ENCODE measurements around the gene LRIG2. TPM values are rescaled to one million over a fixed set of nuclear protein-coding genes. Genes with fewer than 3 reads are reported as not detected.
"Not testable (repeated sequence)": the region's sequence is repeated elsewhere in the genome, so short reads cannot be mapped to it uniquely, and the experiment has no call there.

Gene LRIG2, protein sequence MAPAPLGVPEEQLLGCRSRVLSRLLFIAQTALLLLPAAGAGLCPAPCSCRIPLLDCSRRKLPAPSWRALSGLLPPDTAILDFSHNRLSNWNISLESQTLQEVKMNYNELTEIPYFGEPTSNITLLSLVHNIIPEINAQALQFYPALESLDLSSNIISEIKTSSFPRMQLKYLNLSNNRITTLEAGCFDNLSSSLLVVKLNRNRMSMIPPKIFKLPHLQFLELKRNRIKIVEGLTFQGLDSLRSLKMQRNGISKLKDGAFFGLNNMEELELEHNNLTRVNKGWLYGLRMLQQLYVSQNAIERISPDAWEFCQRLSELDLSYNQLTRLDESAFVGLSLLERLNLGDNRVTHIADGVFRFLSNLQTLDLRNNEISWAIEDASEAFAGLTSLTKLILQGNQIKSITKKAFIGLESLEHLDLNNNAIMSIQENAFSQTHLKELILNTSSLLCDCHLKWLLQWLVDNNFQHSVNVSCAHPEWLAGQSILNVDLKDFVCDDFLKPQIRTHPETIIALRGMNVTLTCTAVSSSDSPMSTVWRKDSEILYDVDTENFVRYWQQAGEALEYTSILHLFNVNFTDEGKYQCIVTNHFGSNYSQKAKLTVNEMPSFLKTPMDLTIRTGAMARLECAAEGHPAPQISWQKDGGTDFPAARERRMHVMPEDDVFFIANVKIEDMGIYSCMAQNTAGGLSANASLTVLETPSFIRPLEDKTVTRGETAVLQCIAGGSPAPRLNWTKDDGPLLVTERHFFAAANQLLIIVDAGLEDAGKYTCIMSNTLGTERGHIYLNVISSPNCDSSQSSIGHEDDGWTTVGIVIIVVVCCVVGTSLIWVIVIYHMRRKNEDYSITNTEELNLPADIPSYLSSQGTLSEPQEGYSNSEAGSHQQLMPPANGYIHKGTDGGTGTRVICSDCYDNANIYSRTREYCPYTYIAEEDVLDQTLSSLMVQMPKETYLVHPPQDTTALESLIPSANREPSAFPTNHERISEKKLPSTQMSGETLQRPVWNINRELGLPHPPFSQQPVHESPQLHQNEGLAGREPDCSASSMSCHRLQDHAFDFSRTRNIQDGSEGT
- polyA plus RNA-seq (ENCODE audit: insufficient read length): 12.6 TPM

DNA sequence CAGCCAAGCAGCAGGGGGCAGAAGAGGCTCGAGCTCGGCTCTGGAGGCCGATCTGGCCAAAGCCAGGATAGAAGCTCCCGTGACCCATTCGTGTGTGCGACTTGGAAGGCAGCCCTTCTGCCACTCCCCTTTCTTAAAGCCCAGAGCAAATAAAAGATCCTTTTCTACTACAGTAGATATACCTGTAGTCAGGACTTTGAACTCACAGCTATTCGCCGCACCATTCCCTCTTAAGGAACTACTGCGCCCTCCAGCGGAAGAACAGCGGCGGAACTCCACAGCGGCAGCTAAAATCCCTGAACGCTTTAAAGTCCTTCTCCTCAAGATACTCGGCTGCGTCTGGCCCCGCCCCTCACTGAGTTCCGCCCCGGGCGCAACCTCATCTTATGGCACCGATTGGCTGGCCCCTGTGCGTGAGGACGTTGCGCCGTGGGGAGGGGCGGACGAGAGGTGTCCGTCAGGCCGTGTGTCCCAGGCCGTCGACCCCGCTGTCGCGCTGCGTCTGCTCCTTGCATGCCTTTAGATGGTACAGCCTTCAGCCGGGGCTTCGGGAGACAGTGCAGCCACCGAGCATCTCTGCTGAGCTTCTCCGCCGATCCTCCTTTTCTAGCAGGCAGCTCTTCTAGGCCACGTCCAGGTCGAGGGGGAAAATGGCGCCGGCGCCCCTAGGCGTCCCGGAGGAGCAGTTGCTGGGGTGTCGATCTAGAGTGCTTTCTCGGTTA is at the start of gene LRIG2:
TSS of gene LRIG2 (plus strand) at position 442 of the 722 bp plus-strand sequence. CDS start at position 651, 209 bp downstream.
- DNase-seq (ENCODE audit: low read depth): peak; percentile 91

- not testable (repeated sequence) for DNase-seq (ENCODE audit: low read depth)
These were observed 49.7 kb upstream of the LRIG2 start for GRCh38 chr1:113023316-113023715.

DNA sequence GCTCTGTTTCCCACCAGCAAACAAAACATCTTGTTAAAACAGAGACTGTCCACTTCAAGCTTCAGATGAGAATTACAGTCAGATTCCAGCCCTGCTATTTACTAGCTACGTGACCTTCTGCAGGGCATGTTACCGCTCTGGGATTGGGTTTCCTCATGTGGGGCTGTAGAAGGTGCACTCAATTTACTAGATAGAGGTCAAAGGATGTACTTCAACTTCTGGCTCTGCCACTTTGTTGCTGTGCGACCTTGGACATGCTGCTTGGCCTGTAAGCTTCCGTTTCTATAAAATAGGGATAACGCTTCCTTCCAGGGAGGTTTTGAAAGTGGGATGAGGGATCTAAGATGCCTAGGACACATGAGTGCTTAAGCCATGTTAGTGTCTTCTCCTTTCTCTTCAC is 46.0 kb upstream of the LRIG2 start:
- no peak for DNase-seq (ENCODE audit: low read depth)

DNA sequence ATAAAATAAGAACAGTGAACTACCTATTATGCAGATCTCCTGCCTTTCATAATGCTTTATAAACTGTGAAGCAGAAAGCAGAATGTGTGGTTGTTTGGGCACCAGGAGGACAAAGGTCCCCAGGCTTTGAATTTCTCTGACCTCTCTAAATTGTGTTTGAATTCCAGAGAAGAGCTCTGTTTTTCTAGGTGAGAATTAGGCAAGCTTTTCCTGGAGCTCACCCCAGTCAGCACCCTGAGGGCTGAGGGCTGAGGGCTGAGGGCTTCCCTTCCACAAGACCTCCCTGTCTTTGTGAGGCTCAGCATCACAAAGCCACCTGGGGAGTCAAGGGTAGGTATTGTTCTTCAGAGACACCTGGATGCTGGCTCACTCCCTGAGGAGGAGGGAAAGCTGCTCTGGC is 45.5 kb upstream of the LRIG2 start:
- no peak for DNase-seq (ENCODE audit: low read depth)

GRCh38 chr1:113029822-113030221 is 43.2 kb upstream of the LRIG2 start:
- DNase-seq (ENCODE audit: low read depth): no peak

- no peak for DNase-seq (ENCODE audit: low read depth)
These were observed 41.6 kb upstream of the LRIG2 start for GRCh38 chr1:113031171-113031933.

DNA sequence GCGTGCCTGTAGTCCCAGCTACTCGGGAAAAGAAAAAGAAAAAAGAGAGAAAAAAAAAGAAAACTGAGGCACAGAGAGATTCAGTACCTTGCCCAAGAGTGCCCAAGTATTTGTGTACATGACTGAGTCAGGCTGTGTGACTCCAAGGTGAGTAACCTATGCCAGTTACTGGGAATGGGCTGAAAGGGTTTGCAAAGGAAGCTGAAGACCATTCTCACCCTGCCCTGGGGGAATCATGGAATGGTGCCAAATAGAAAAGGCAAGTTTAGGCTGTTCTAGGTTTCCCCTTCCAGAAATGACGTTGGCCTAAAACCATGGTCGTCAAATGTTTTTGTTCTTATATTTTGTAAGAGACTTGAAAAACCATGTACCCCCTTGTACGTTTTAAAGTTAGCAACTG is 37.9 kb upstream of the LRIG2 start:
- DNase-seq (ENCODE audit: low read depth): no peak

GRCh38 chr1:113036639-113037321 is 36.2 kb upstream of the LRIG2 start:
- DNase-seq (ENCODE audit: low read depth): no peak

DNA sequence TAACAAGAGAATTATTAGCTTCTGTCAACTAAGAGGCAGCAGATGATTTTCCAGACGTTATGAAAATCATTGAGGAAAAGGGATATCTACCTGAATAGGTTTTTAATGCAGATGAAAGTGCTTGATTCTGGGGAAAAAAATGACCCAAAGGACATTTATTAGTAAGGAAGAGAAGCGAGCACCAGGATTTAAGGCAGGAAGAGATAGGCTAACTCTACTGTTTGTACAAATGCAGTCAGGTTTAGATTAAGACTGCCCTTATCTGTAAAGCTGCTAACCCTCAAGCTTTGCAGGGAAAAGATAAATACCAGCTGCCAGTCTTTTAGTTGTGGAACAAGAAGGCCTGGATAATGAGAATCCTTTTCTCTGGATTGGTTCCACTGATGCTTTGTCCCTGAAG is 33.0 kb upstream of the LRIG2 start:
- no peak for DNase-seq (ENCODE audit: low read depth)

DNA sequence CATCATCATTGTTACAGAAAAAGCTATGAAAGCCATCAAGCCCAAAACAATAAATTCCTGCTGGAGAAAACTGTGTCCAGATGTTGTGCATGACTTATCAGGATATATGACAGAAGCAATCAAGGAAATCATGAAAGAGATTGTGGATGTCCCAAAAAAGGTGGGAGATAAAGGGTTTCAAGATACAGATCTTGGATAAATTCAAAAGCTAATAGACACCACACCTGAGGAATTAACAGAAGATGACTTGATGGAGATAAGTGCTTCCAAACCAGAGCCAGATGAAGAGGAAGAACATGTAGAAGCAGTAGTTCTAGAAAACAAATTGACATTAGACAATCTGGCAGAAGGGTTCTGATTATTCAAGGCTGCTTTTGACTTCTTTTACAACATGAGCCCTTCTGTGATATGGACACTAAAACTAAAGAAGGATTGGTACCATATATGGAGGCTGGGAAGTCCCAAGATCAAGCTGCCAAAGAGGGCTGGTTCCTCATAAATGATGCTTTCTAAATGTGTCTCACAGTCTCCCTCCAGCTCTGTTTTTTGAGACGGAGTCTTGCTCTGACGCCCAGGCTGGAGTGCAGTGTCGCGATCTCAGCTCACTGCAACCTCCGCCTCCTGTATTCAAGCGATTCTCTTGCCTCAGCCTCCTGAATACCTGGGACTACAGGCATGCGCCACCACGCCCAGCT is 32.1 kb upstream of the LRIG2 start:
- DNase-seq (ENCODE audit: low read depth): no peak

- no peak for DNase-seq (ENCODE audit: low read depth)
These were observed 31.3 kb upstream of the LRIG2 start for GRCh38 chr1:113041569-113042284.

- DNase-seq (ENCODE audit: low read depth): peak; percentile 52
These were observed 30.5 kb upstream of the LRIG2 start for GRCh38 chr1:113042285-113043143.

GRCh38 chr1:113043144-113043488 is 29.9 kb upstream of the LRIG2 start:
- DNase-seq (ENCODE audit: low read depth): not testable (repeated sequence)

DNA sequence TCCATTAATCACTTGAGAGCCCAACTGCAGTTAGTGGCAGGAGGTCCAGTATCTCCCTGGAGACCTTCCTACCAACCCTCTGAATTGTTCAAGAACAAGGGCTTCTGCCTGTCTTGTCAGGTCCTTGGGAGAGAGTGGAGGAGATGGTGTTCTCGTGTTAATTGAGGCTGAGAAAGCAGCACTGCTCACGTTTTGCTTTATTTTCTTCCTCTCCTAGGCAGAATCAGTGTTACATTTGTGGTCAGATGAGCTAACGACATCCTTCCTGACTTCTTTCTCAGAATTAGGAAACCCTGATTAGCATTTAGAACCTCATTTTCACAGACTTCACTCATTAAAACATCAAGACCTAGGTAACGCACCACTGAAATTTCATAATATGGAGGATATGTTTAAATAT is 26.4 kb upstream of the LRIG2 start:
- DNase-seq (ENCODE audit: low read depth): no peak

DNA sequence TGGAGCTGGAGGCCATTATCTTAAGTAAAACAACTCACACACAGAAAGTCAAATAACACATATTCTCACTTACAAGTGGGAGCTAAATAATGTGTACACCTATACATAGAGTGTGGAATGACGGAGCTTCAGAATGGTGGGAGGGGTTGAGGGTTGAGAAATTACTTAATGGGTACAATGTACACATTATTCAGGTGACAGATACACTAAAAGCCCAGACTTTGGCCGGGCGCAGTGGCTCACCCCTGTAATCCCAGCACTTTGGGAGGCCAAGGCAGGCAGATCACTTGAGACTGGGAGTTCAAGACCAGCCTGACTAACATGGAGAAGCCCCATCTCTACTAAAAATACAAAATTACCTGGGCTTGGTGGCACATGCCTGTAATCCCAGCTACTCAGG is 24.9 kb upstream of the LRIG2 start:
- no peak for DNase-seq (ENCODE audit: low read depth)

GRCh38 chr1:113053344-113054126 is 19.5 kb upstream of the LRIG2 start:
- no peak for DNase-seq (ENCODE audit: low read depth)

- DNase-seq (ENCODE audit: low read depth): no peak
These were observed 17.4 kb upstream of the LRIG2 start for GRCh38 chr1:113055570-113055969.

All from forelimb muscle (tissue), 1 donor.